Measurements from ENCODE around the gene TRIB2.

TRIB2 gene

GRCh38 chr2:12773586-12774394, 57.1 kb downstream of the TRIB2 start:
- DNase-seq: no peak

GRCh38 chr2:12774395-12774727, 57.6 kb downstream of the TRIB2 start:
- no peak for DNase-seq

GRCh38 chr2:12776521-12776961, 59.8 kb downstream of the TRIB2 start:
- DNase-seq: no peak

DNA sequence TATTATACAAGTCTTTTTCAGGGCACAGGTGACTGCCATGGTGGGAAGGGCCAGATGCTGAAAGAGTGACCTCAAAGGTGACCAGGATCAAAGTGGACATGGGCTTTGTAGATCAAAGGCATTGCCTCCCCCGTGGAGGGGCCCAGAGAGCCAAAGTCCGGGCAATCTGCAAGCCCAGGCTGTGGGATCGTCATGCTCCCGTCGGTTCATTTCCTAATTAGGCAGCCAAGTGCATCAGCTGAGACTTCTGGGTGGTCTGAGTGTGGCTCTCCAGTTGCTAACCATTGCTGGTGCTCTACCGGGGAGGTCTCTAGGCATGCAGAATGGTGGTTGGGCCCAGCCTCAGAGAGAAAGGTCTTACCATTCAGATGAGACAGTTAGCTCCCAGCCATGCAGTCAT, 61.6 kb downstream of the TRIB2 start:
- no peak for DNase-seq

GRCh38 chr2:12778811-12779579, 62.3 kb downstream of the TRIB2 start:
- no peak for DNase-seq

DNA sequence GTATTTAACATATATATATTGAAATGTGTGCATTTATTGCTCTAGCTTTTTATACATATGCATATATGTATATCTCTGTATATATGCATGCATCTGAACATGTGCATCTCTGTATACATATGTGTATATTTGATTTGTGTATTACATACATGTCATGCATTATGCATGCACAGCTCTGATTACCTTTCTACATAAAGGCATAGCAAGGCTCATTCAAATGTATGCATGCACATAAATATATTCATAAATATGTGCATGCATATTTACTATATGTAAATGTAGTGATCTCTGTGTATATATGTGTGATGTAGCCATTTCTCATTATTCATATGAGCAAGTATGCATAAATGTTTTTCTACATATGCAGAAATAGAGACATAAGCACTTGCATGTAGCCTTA, 64.6 kb downstream of the TRIB2 start:
- DNase-seq: no peak

GRCh38 chr2:12787891-12788801, 71.4 kb downstream of the TRIB2 start:
- no peak for DNase-seq

DNA sequence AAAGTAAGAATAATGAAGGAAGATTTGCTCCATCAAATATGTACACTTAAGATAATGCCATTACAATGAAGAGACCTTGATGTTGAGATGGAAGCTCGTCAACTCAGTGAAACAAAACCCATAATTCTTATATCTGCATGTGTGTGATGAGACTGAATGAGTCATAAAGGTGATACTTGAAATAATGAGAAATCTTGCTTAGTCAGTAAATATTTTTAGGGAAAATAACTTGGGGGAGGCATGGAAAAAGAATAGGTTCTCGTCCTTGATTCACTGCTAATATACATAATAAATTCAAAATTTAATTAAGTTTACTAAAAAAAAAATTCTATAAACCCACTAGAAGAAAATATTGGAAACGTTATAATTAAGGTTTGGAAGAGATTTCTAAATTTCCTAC, 75.2 kb downstream of the TRIB2 start:
- DNase-seq: no peak

Measured in hypothalamus (tissue), 51 donors.